SK-N-SH treated with all-trans-retinoic acid at 6 μM for 48 hours (cell line): ENCODE results near the gene ABHD2.

Source experiments
- ARNTL ChIP-seq: fragments of 450-650 bp; formaldehyde crosslinking; IDR thresholded peaks from 2 replicates; pipeline ENCODE4 v1.5.0; 2020; ENCODE audit warnings: low read depth, mild to moderate bottlenecking, moderate library complexity, borderline replicate concordance
- RARB ChIP-seq: fragments of 250-450 bp; sonication (Bioruptor Pico); IDR thresholded peaks from 2 replicates; pipeline ENCODE4 v1.8.0; 2021; ENCODE audit warnings: mild to moderate bottlenecking, moderate library complexity
- ZFP3 ChIP-seq: fragments of 250-450 bp; sonication (Bioruptor Pico); IDR thresholded peaks from 2 replicates; pipeline ENCODE4 v1.5.0; 2020; ENCODE audit warnings: mild to moderate bottlenecking, moderate library complexity
- ZFP30 ChIP-seq: fragments of 450-650 bp; formaldehyde crosslinking; IDR thresholded peaks from 2 replicates; pipeline ENCODE4 v1.5.0; 2022; ENCODE audit warnings: mild to moderate bottlenecking, moderate library complexity

GRCh38 chr15:89113296-89114024 lies 25.2 kb downstream of the ABHD2 start:
- TF ChIP-seq RARB (no peak), ARNTL (no peak), ZFP3 (CRISPR knock-in tag) (no peak), ZFP30 (CRISPR knock-in tag) (no peak)
